Breast epithelium (tissue), 3 donors: ENCODE data around the gene PDGFB.

ENCODE experiments used
- POLR2A ChIP-seq: fragments of 450-650 bp; IDR thresholded peaks from one replicate; pipeline ENCODE4 v1.6.1; 2016; ENCODE audit warnings: antibody characterized with exemption, mild to moderate bottlenecking, moderate library complexity
- POLR2AphosphoS5 ChIP-seq, 3 donors: sonication (generic); formaldehyde crosslinking; IDR thresholded peaks; one replicate each; pipeline ENCODE4 v1.6.1; 2017; ENCODE audit warnings: antibody characterized with exemption in 3 of 3
- TF ChIP-seq, protein P1 (sequence below), 3 donors: fragments of 450-650 bp; IDR thresholded peaks; one replicate each; pipeline ENCODE4 v1.5.1; 2016 to 2017; ENCODE audit warnings: antibody characterized with exemption in 3 of 3, mild to moderate bottlenecking in 3 of 3, moderate library complexity in 3 of 3

DNA sequence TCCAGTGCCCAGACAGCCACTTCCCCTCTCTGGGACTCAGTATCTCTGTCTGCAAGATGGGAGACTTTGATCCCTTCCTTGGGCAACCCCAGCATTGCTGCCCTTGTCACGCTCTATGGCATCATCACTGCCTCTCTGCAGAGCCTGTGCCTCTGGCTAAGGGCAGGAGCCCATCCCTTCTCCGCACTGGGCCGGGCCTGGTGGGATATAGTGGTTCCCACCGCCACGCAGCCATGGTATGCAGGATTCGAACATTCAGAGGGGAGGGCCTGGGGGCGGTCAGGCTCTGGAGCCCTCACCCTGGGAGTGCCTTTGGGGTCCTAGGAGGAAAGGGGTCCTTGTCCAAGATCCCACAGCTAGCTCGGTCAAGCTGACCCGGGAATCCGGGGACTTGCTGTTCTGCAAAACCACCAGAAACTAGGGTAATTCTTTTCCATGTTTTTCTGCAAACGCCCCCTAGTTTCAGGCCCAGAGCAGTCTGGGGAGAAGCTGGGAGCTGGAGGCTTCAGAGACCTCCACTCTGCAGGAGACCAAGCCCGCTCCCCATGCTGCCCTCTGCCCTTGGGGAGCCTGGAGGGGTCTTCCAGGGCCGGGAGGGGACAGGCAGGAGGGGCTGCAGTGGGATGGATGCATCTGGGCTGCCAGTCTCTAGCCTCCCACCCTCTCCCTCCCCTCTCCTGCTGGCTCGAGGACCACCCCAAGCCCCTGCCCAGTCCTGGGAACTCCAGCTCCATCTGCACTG, 67.9 kb downstream of the PDGFB start:
- TF ChIP-seq POLR2AphosphoS5 (IDR thresholded peaks at IDR 0.05) (no peak), POLR2A (no peak)
- TF ChIP-seq, protein P1, sequence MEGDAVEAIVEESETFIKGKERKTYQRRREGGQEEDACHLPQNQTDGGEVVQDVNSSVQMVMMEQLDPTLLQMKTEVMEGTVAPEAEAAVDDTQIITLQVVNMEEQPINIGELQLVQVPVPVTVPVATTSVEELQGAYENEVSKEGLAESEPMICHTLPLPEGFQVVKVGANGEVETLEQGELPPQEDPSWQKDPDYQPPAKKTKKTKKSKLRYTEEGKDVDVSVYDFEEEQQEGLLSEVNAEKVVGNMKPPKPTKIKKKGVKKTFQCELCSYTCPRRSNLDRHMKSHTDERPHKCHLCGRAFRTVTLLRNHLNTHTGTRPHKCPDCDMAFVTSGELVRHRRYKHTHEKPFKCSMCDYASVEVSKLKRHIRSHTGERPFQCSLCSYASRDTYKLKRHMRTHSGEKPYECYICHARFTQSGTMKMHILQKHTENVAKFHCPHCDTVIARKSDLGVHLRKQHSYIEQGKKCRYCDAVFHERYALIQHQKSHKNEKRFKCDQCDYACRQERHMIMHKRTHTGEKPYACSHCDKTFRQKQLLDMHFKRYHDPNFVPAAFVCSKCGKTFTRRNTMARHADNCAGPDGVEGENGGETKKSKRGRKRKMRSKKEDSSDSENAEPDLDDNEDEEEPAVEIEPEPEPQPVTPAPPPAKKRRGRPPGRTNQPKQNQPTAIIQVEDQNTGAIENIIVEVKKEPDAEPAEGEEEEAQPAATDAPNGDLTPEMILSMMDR (IDR thresholded peaks at IDR 0.05) = no peak
